GM12892 (cell line): ENCODE data around the gene IRF7.

Experiments used
- POLR2A ChIP-seq: IDR thresholded peaks from 2 replicates; pipeline ENCODE4 v1.6.1; 2011; ENCODE audit warnings: low read depth, low read length, control low read depth
- POLR2AphosphoS5 ChIP-seq: IDR thresholded peaks from 2 replicates; pipeline ENCODE4 v1.6.1; 2011; ENCODE audit warnings: low read depth, low read length, control low read depth
- TAF1 ChIP-seq: IDR thresholded peaks from 2 replicates; pipeline ENCODE4 v1.6.1; 2011; ENCODE audit warnings: low read depth, mild to moderate bottlenecking, control low read depth, low read length, borderline replicate concordance

DNA sequence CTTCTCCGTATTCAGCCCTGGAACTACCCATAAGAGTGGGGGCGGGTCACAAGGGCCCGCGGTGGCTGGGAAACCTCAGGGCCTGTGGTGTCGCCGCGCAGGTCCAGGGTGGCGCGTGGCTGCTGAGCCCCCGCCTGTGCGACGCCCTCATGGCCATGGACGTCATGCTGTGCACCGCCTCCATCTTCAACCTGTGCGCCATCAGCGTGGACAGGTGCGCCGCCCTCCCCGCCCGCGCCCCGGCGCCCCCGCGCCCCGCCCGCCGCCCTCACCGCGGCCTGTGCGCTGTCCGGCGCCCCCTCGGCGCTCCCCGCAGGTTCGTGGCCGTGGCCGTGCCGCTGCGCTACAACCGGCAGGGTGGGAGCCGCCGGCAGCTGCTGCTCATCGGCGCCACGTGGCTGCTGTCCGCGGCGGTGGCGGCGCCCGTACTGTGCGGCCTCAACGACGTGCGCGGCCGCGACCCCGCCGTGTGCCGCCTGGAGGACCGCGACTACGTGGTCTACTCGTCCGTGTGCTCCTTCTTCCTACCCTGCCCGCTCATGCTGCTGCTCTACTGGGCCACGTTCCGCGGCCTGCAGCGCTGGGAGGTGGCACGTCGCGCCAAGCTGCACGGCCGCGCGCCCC lies 23.7 kb upstream of the IRF7 start:
- TF ChIP-seq POLR2A (no peak), POLR2AphosphoS5 (no peak), TAF1 (no peak)
